Measurements from ENCODE around the gene IMPDH1.

DNA sequence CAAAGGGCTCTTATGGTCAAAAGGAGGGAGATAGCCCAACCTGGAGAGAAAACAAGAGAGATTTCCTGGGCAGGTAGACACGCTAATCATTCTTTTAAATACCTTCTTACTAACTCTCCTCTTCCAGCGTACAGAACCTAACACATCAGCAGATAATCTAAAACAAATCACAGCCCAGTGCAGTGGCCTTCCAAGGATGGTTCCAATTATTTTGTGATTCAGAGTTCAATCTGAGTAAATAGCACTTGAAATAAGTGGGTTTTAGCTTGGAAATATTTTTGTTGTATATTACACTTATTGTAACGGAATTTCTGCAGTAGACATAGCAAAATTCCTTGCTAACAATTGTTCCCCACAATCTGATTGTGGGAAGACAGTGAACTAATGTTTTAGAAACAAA lies 7.3 kb upstream of the IMPDH1 start:
- TF ChIP-seq TFAM (CRISPR knock-in tag; conservative IDR thresholded peaks at IDR 0.05) = no peak
- no peak for TF ChIP-seq SMC3 (conservative IDR thresholded peaks at IDR 0.05; ENCODE audit: insufficient read depth, low read depth, low read length)
- no peak for TF ChIP-seq POLR2A (conservative IDR thresholded peaks at IDR 0.05)
- no peak for TF ChIP-seq TARDBP (IDR thresholded peaks at IDR 0.05)
- TF ChIP-seq HDAC1 (IDR thresholded peaks at IDR 0.05) = no peak
- TF ChIP-seq NFIX (CRISPR knock-in tag; IDR thresholded peaks at IDR 0.05; ENCODE audit: low read depth) = no peak
- TF ChIP-seq SRSF1 (IDR thresholded peaks at IDR 0.05; ENCODE audit: low read depth, low read length) = no peak
- TF ChIP-seq PCBP2 (IDR thresholded peaks at IDR 0.05; ENCODE audit: low read depth, low read length, poor library complexity, severe bottlenecking) = no peak
- TF ChIP-seq, protein P1, sequence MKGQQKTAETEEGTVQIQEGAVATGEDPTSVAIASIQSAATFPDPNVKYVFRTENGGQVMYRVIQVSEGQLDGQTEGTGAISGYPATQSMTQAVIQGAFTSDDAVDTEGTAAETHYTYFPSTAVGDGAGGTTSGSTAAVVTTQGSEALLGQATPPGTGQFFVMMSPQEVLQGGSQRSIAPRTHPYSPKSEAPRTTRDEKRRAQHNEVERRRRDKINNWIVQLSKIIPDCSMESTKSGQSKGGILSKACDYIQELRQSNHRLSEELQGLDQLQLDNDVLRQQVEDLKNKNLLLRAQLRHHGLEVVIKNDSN (CRISPR knock-in tag; IDR thresholded peaks at IDR 0.05) = no peak
- TF ChIP-seq SUPT5H (IDR thresholded peaks at IDR 0.05) = no peak
- TF ChIP-seq, protein P2, sequence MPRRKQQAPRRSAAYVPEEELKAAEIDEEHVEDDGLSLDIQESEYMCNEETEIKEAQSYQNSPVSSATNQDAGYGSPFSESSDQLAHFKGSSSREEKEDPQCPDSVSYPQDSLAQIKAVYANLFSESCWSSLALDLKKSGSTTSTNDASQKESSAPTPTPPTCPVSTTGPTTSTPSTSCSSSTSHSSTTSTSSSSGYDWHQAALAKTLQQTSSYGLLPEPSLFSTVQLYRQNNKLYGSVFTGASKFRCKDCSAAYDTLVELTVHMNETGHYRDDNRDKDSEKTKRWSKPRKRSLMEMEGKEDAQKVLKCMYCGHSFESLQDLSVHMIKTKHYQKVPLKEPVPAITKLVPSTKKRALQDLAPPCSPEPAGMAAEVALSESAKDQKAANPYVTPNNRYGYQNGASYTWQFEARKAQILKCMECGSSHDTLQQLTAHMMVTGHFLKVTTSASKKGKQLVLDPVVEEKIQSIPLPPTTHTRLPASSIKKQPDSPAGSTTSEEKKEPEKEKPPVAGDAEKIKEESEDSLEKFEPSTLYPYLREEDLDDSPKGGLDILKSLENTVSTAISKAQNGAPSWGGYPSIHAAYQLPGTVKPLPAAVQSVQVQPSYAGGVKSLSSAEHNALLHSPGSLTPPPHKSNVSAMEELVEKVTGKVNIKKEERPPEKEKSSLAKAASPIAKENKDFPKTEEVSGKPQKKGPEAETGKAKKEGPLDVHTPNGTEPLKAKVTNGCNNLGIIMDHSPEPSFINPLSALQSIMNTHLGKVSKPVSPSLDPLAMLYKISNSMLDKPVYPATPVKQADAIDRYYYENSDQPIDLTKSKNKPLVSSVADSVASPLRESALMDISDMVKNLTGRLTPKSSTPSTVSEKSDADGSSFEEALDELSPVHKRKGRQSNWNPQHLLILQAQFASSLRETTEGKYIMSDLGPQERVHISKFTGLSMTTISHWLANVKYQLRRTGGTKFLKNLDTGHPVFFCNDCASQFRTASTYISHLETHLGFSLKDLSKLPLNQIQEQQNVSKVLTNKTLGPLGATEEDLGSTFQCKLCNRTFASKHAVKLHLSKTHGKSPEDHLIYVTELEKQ (CRISPR knock-in tag; IDR thresholded peaks at IDR 0.05) = no peak
